Measurements from ENCODE around the gene C3. TPM values are rescaled to one million over a fixed set of nuclear protein-coding genes. Genes with fewer than 3 reads are reported as not detected.

Gene C3
- total and polyA plus RNA-seq, 2 of the 13 experiments (the other 11 are each of a cell fraction or from before 2014, with no cell fraction given) = 1,455 to 6,272 TPM

GRCh38 chr19:6767081-6767356 lies 46.6 kb upstream of the C3 start:
- CTCF ChIA-PET (ENCODE audit: low intra/inter-chr PET ratio, low total read pairs) = no interaction called here
- intact Hi-C loops (cut with micrococcal nuclease; ENCODE audit: unreplicated experiment) = no loop called here

More at GRCh38 chr19:6767081-6767356, 46.6 kb upstream of the C3 start:
- BruUV-seq (replicated peaks) = no TSS peak
- 0% methylated on average over 4 of the region's 15 CpGs for WGBS (ENCODE audit: low lambda C conversion rate)
- H2AFZ ChIP-seq (ENCODE audit: low read length) = no peak overlapping the region
- H3K27ac ChIP-seq (ENCODE audit: extremely low read length, insufficient read depth, low read length) = no peak overlapping the region
- H4K20me1 ChIP-seq (ENCODE audit: insufficient read depth, low read length) = no peaks in the 10 kb centered on the region
- in situ Hi-C loops (cut with HindIII; ENCODE audit: extremely low pct_ligation_motif_present, low pct_unique_long_range_greater_than_20kb) = no loop called here
- no peaks in the 10 kb centered on the region for H3K79me2 ChIP-seq (ENCODE audit: insufficient read depth, low read length)
- no peaks in the 10 kb centered on the region for H3K9me3 ChIP-seq (ENCODE audit: low read length)
- FAIRE-seq = no peak
- H3K4me2 ChIP-seq (ENCODE audit: low read depth, low read length) = peak overlapping the region; percentile 86
- peak; percentile 55 for DNase-seq (ENCODE audit: low spot score)
- H3K27me3 ChIP-seq (ENCODE audit: control insufficient read depth in 1 of 2, insufficient read depth in 2 of 2, low read length in 2 of 2) = no peaks in the 10 kb centered on the region
- TF ChIP-seq CREB1 (IDR thresholded peaks at IDR 0.05) (no peak), CREB1 (CRISPR knock-in tag; IDR thresholded peaks at IDR 0.05) (0 out of 2 replicates have a peak, but pooled peaks have one; percentile 31), ARID5B (CRISPR knock-in tag; IDR thresholded peaks at IDR 0.05) (0 out of 2 replicates have a peak, but pooled peaks have one; percentile 6), HDAC2 (CRISPR knock-in tag; IDR thresholded peaks at IDR 0.05) (no peak), KLF9 (CRISPR knock-in tag; IDR thresholded peaks at IDR 0.05; ENCODE audit: low read depth) (no peak)
- ATAC-seq = peak; percentile 24; the same call in 2 of the 3 replicates
- H3K9ac ChIP-seq (ENCODE audit: insufficient read depth, low read depth, low read length) = peak overlapping the region; percentile 45; the same call in 1 of the 2 replicates
- H3K4me1 ChIP-seq (ENCODE audit: insufficient read depth, low read length) = peaks cover 40% of the 10 kb centered on the region
- POLR2A ChIA-PET = interaction anchor here (0.8 to 1.0 kb wide), 3 partner anchors 13 to 302 kb away, joined by 3 read pairs; partner anchors contain the start of gene ZNF557
- H3K36me3 ChIP-seq (replicated peaks in 1 of 2; ENCODE audit: control insufficient read depth in 1 of 2, insufficient read depth in 2 of 2, low read length in 2 of 2) = no peaks in the 10 kb centered on the region
- H3K4me3 ChIP-seq (replicated peaks in 1 of 3; ENCODE audit: insufficient read depth in 1 of 3, low read depth in 2 of 3, low read length in 3 of 3) = peak overlapping the region; percentile 52 to 73 (median 64)
